Trophoblast cell (in vitro differentiated cells and primary cell): ENCODE results near the gene GNLY.

Experiments
- DNase-seq, 2 donors: peaks; one replicate each; pipeline ENCODE4 v3.0.0-alpha.2; 2016
- H2AFZ ChIP-seq: 2 replicates; pipeline ENCODE4 v1.6.1; 2013; ENCODE audit warnings: low read length, moderate library complexity, mild to moderate bottlenecking; ENCODE audit not compliant: insufficient read depth, poor library complexity
- H2AK5ac ChIP-seq: 2 replicates; pipeline ENCODE4 v1.6.1; 2013; ENCODE audit warnings: mild to moderate bottlenecking, low read length
- H2BK120ac ChIP-seq: 2 replicates; pipeline ENCODE4 v1.6.1; 2013; ENCODE audit warnings: low read length, mild to moderate bottlenecking, moderate library complexity; ENCODE audit not compliant: insufficient read depth, poor library complexity
- H2BK12ac ChIP-seq: 2 replicates; pipeline ENCODE4 v1.6.1; 2013; ENCODE audit warnings: mild to moderate bottlenecking, low read length, moderate library complexity
- H2BK5ac ChIP-seq: 2 replicates; pipeline ENCODE4 v1.6.1; 2013; ENCODE audit warnings: low read length, low read depth, moderate library complexity, mild to moderate bottlenecking; ENCODE audit not compliant: poor library complexity
- H3K14ac ChIP-seq: 2 replicates; pipeline ENCODE4 v1.6.1; 2013; ENCODE audit warnings: mild to moderate bottlenecking, low read length
- H3K18ac ChIP-seq: 2 replicates; pipeline ENCODE4 v1.6.1; 2013; ENCODE audit warnings: mild to moderate bottlenecking, low read length
- H3K23ac ChIP-seq: 2 replicates; pipeline ENCODE4 v1.6.1; 2013; ENCODE audit warnings: low read length
- H3K27ac ChIP-seq: 2 replicates; pipeline ENCODE4 v1.5.1; 2013; ENCODE audit warnings: low read depth, mild to moderate bottlenecking, inconsistent platforms, low read length, moderate library complexity
- H3K27me3 ChIP-seq: 2 replicates; pipeline ENCODE4 v1.6.1; 2013; ENCODE audit warnings: inconsistent platforms, mild to moderate bottlenecking, low read length, moderate library complexity; ENCODE audit not compliant: insufficient read depth
- H3K36me3 ChIP-seq, 2 experiments: 1 replicate in 1 of 2; 2 replicates in 1 of 2; pipeline ENCODE4 v1.6.1; 2013; ENCODE audit warnings: low read length in 2 of 2, mild to moderate bottlenecking in 2 of 2, moderate library complexity in 1 of 2; ENCODE audit not compliant: insufficient read depth in 2 of 2, control insufficient read depth in 1 of 2
- H3K4ac ChIP-seq: 2 replicates; pipeline ENCODE4 v1.6.1; 2013; ENCODE audit warnings: low read depth, mild to moderate bottlenecking, low read length, moderate library complexity
- H3K4me1 ChIP-seq, 2 experiments: 1 replicate in 1 of 2; 2 replicates in 1 of 2; pipeline ENCODE4 v1.6.1; 2013; ENCODE audit warnings: low read length in 2 of 2, mild to moderate bottlenecking in 2 of 2, moderate library complexity in 1 of 2; ENCODE audit not compliant: insufficient read depth in 2 of 2, control insufficient read depth in 1 of 2
- H3K4me2 ChIP-seq: 2 replicates; pipeline ENCODE4 v1.6.1; 2013; ENCODE audit warnings: inconsistent platforms, mild to moderate bottlenecking, low read length, moderate library complexity
- H3K4me3 ChIP-seq: 2 replicates; pipeline ENCODE4 v1.5.1; 2013; ENCODE audit warnings: mild to moderate bottlenecking, low read depth, low read length, inconsistent platforms
- H3K79me1 ChIP-seq: one replicate; pipeline ENCODE4 v1.6.1; 2013; ENCODE audit warnings: low read length
- H3K79me2 ChIP-seq: 2 replicates; pipeline ENCODE4 v1.6.1; 2013; ENCODE audit warnings: low read length, mild to moderate bottlenecking; ENCODE audit not compliant: control insufficient read depth, insufficient read depth, poor library complexity
- H3K9ac ChIP-seq: 2 replicates; pipeline ENCODE4 v1.6.1; 2013; ENCODE audit warnings: mild to moderate bottlenecking, low read length
- H3K9me3 ChIP-seq: 2 replicates; pipeline ENCODE4 v1.6.1; 2013; ENCODE audit warnings: low read depth, mild to moderate bottlenecking, control low read depth, inconsistent platforms, low read length; ENCODE audit not compliant: insufficient read depth
- H4K12ac ChIP-seq: 2 replicates; pipeline ENCODE4 v1.6.1; 2013; ENCODE audit warnings: low read depth, mild to moderate bottlenecking, low read length, moderate library complexity
- H4K8ac ChIP-seq: 2 replicates; pipeline ENCODE4 v1.6.1; 2013; ENCODE audit warnings: low read depth, mild to moderate bottlenecking, low read length, moderate library complexity
- H4K91ac ChIP-seq: one replicate; pipeline ENCODE4 v1.6.1; 2013; ENCODE audit warnings: low read depth, mild to moderate bottlenecking, low read length, moderate library complexity
- WGBS: extraction: QIAGEN DNeasy Blood & Tissue Kit; methylation state at CpG from one replicate; pipeline ENCODE4 v1.1.7; 2013; ENCODE audit warnings: missing lambda C conversion rate; ENCODE audit not compliant: insufficient read length, insufficient coverage; ENCODE audit errors: extremely low coverage; 5-methylcytosine and 5-hydroxymethylcytosine counted together

GNLY gene

GRCh38 chr2:85652056-85652455 lies 42.1 kb upstream of the GNLY start:
- Histone ChIP-seq H4K8ac (no peak overlapping the region), H3K79me2 (no peaks in the 10 kb centered on the region), H3K18ac (no peak overlapping the region), H2AFZ (no peak overlapping the region), H4K91ac (no peak overlapping the region), H3K9me3 (no peaks in the 10 kb centered on the region), H2AK5ac (no peak overlapping the region), H4K12ac (no peak overlapping the region), H3K4me3 (no peak overlapping the region), H3K4ac (no peak overlapping the region), H3K4me1 (no peaks in the 10 kb centered on the region), H2BK12ac (no peak overlapping the region), H3K23ac (no peak overlapping the region), H3K9ac (no peak overlapping the region), H3K27me3 (no peaks in the 10 kb centered on the region), H2BK5ac (no peak overlapping the region), H2BK120ac (no peak overlapping the region), H3K36me3 (peaks cover 34 to 48% of the 10 kb centered on the region in 2 experiments), H3K14ac (no peak overlapping the region), H3K79me1 (no peaks in the 10 kb centered on the region), H3K4me2 (no peak overlapping the region), H3K27ac (no peak overlapping the region)
- DNase-seq = no peak
- no CpG with 5 or more reads among the region's 2 CpGs for WGBS

- Histone ChIP-seq H3K4me2 (no peak overlapping the region), H3K27me3 (no peaks in the 10 kb centered on the region), H3K4me1 (no peaks in the 10 kb centered on the region), H3K79me1 (no peaks in the 10 kb centered on the region), H3K23ac (no peak overlapping the region), H4K91ac (no peak overlapping the region), H4K12ac (no peak overlapping the region), H4K8ac (no peak overlapping the region), H2BK5ac (no peak overlapping the region), H3K9me3 (no peaks in the 10 kb centered on the region), H2AK5ac (no peak overlapping the region), H3K14ac (no peak overlapping the region), H3K18ac (no peak overlapping the region), H2AFZ (no peak overlapping the region), H3K36me3 (peaks cover 23 to 29% of the 10 kb centered on the region in 2 experiments), H2BK120ac (no peak overlapping the region), H3K4me3 (no peak overlapping the region), H2BK12ac (no peak overlapping the region), H3K9ac (no peak overlapping the region), H3K4ac (no peak overlapping the region), H3K79me2 (no peaks in the 10 kb centered on the region), H3K27ac (no peak overlapping the region)
- DNase-seq = no peak
- no CpG with 5 or more reads among the region's 3 CpGs for WGBS
Observed at GRCh38 chr2:85653996-85654395, 40.2 kb upstream of the GNLY start.

DNA sequence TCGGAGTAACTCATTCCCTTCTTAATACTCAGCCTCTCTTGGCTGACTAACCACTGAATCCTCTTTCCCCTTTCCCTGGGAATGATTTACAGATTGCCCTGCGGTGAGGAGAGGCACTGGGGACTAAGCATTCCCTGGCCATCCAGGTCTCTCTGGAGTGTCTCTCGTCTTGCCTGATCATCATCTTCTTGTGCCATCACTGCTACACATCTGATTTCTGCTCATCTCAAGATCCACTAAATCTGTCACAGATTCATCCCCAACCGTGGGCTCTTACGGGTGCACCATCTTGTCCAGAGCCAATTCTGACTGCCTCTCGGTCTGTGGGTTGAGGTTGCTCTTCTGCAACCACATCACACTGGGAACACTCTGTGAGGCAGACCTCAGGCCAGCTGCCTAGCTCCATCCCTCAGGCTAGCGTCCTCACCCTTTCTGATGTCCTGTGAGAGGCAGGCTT lies 38.2 kb upstream of the GNLY start:
- Histone ChIP-seq H2BK120ac (no peak overlapping the region), H2BK12ac (no peak overlapping the region), H4K12ac (no peak overlapping the region), H2AFZ (no peak overlapping the region), H3K36me3 (peaks cover 13 to 21% of the 10 kb centered on the region in 2 experiments), H4K8ac (no peak overlapping the region), H3K9ac (no peak overlapping the region), H4K91ac (no peak overlapping the region), H3K79me2 (no peaks in the 10 kb centered on the region), H3K4me1 (no peaks in the 10 kb centered on the region), H3K4me2 (no peak overlapping the region), H3K27me3 (no peaks in the 10 kb centered on the region), H3K18ac (no peak overlapping the region), H3K4me3 (no peak overlapping the region), H3K23ac (no peak overlapping the region), H3K14ac (no peak overlapping the region), H3K79me1 (no peaks in the 10 kb centered on the region), H2AK5ac (no peak overlapping the region), H3K4ac (no peak overlapping the region), H2BK5ac (no peak overlapping the region), H3K9me3 (no peaks in the 10 kb centered on the region), H3K27ac (no peak overlapping the region)
- DNase-seq = no peak
- WGBS = no CpG with 5 or more reads among the region's 7 CpGs

DNA sequence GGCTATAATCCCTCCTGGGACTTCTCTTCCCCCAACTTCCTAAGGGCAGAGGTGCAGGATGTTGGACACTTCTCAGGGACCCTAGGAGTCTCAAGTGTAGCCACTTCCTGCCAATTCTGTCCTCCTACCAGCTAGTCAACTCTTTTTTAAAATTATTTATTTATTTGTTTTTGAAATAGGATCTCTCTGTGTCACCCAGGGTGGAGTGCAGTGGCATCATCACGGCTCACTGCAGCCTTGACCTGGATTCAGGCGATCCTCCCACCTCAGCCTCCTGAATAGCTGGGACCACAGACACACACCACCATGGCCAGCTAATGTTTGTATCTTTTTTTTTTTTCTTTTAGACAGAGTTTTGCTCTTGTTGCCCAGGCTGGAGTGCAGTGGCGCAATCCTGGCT lies 37.7 kb upstream of the GNLY start:
- DNase-seq = no peak
- H2BK120ac ChIP-seq = no peak overlapping the region
- H4K8ac ChIP-seq = no peak overlapping the region
- H2BK12ac ChIP-seq = no peak overlapping the region
- H3K23ac ChIP-seq = no peak overlapping the region
- WGBS = no CpG with 5 or more reads among the region's 3 CpGs
- no peak overlapping the region for H4K12ac ChIP-seq
- no peak overlapping the region for H3K18ac ChIP-seq
- H3K79me2 ChIP-seq = no peaks in the 10 kb centered on the region
- H3K14ac ChIP-seq = no peak overlapping the region
- H2AFZ ChIP-seq = no peak overlapping the region
- no peaks in the 10 kb centered on the region for H3K79me1 ChIP-seq
- H3K27me3 ChIP-seq = no peaks in the 10 kb centered on the region
- no peak overlapping the region for H3K27ac ChIP-seq
- no peak overlapping the region for H4K91ac ChIP-seq
- H2BK5ac ChIP-seq = no peak overlapping the region
- H3K4me3 ChIP-seq = no peak overlapping the region
- no peak overlapping the region for H3K4me2 ChIP-seq
- H3K9ac ChIP-seq = no peak overlapping the region
- H3K9me3 ChIP-seq = no peaks in the 10 kb centered on the region
- H3K36me3 ChIP-seq = peaks cover 10 to 17% of the 10 kb centered on the region in 2 experiments
- no peaks in the 10 kb centered on the region for H3K4me1 ChIP-seq
- H2AK5ac ChIP-seq = no peak overlapping the region
- no peak overlapping the region for H3K4ac ChIP-seq
